Muscle layer of colon (tissue), 2 donors: Measurements from ENCODE around the gene PTMA.

ENCODE experiments used
- H3K27ac ChIP-seq: one replicate; pipeline ENCODE4 v1.7.0; 2013; ENCODE audit warnings: low read depth, mild to moderate bottlenecking, low read length, moderate library complexity
- H3K27me3 ChIP-seq, 2 donors: one replicate each; pipeline ENCODE4 v1.7.0; 2013; ENCODE audit warnings: low read length in 2 of 2, mild to moderate bottlenecking in 2 of 2; ENCODE audit not compliant: insufficient read depth in 2 of 2, control insufficient read depth in 1 of 2
- H3K36me3 ChIP-seq: one replicate; pipeline ENCODE4 v1.7.0; 2013; ENCODE audit warnings: mild to moderate bottlenecking, low read length; ENCODE audit not compliant: insufficient read depth
- H3K4me1 ChIP-seq: one replicate; pipeline ENCODE4 v1.7.0; 2013; ENCODE audit warnings: mild to moderate bottlenecking, low read length; ENCODE audit not compliant: insufficient read depth
- H3K4me3 ChIP-seq, 2 donors: one replicate each; pipeline ENCODE4 v1.7.0; 2013; ENCODE audit warnings: low read length in 2 of 2, low read depth in 1 of 2, mild to moderate bottlenecking in 1 of 2, moderate library complexity in 1 of 2
- H3K9ac ChIP-seq: one replicate; pipeline ENCODE4 v1.7.0; 2013; ENCODE audit warnings: low read length
- H3K9me3 ChIP-seq: one replicate; pipeline ENCODE4 v1.7.0; 2013; ENCODE audit warnings: mild to moderate bottlenecking, low read length
- donor health status: abdominal sarcoma.
- donor health status: Adenocarcinoma of cecum.

The PTMA gene

GRCh38 chr2:231713730-231714638, 5.7 kb downstream of the PTMA start:
- Histone ChIP-seq H3K36me3 (peaks cover 23% of the 10 kb centered on the region), H3K9me3 (no peaks in the 10 kb centered on the region), H3K27me3 (no peaks in the 10 kb centered on the region), H3K27ac (peak overlapping the region; percentile 52), H3K9ac (peak overlapping the region; percentile 32), H3K4me3 (no peak overlapping the region), H3K4me1 (peaks cover 37% of the 10 kb centered on the region)

GRCh38 chr2:231714639-231715498, 6.5 kb downstream of the PTMA start:
- H3K9ac ChIP-seq: no peak overlapping the region

GRCh38 chr2:231715499-231715837, 7.1 kb downstream of the PTMA start:
- Histone ChIP-seq H3K27ac (no peak overlapping the region), H3K4me1 (peaks cover 37% of the 10 kb centered on the region), H3K36me3 (peaks cover 23% of the 10 kb centered on the region), H3K4me3 (no peak overlapping the region), H3K27me3 (no peaks in the 10 kb centered on the region), H3K9me3 (no peaks in the 10 kb centered on the region), H3K9ac (no peak overlapping the region)

More at GRCh38 chr2:231714639-231715498, 6.5 kb downstream of the PTMA start:
- peaks cover 23% of the 10 kb centered on the region for H3K36me3 ChIP-seq
- H3K27me3 ChIP-seq: no peaks in the 10 kb centered on the region
- peak overlapping the region; percentile 19 for H3K27ac ChIP-seq
- no peaks in the 10 kb centered on the region for H3K9me3 ChIP-seq
- peaks cover 37% of the 10 kb centered on the region for H3K4me1 ChIP-seq
- H3K4me3 ChIP-seq: no peak overlapping the region

- Histone ChIP-seq H3K27me3 (no peaks in the 10 kb centered on the region), H3K36me3 (peaks cover 23% of the 10 kb centered on the region), H3K4me3 (no peak overlapping the region), H3K9me3 (no peaks in the 10 kb centered on the region), H3K27ac (no peak overlapping the region), H3K4me1 (peaks cover 36% of the 10 kb centered on the region), H3K9ac (no peak overlapping the region)
Measured at GRCh38 chr2:231715988-231716616, 7.8 kb downstream of the PTMA start.

GRCh38 chr2:231716666-231717280, 8.4 kb downstream of the PTMA start:
- H3K36me3 ChIP-seq: peaks cover 17% of the 10 kb centered on the region
- no peak overlapping the region for H3K9ac ChIP-seq
- no peaks in the 10 kb centered on the region for H3K27me3 ChIP-seq
- no peak overlapping the region for H3K27ac ChIP-seq
- no peak overlapping the region for H3K4me3 ChIP-seq
- no peaks in the 10 kb centered on the region for H3K9me3 ChIP-seq
- peaks cover 30% of the 10 kb centered on the region for H3K4me1 ChIP-seq

- Histone ChIP-seq H3K27me3 (no peaks in the 10 kb centered on the region), H3K9me3 (no peaks in the 10 kb centered on the region), H3K4me3 (no peak overlapping the region), H3K9ac (no peak overlapping the region), H3K27ac (no peak overlapping the region), H3K36me3 (peaks cover 9% of the 10 kb centered on the region), H3K4me1 (peaks cover 22% of the 10 kb centered on the region)
Measured at GRCh38 chr2:231717281-231718171, 9.2 kb downstream of the PTMA start.

GRCh38 chr2:231718799-231719198, 10.5 kb downstream of the PTMA start:
- Histone ChIP-seq H3K27me3 (no peaks in the 10 kb centered on the region), H3K27ac (no peak overlapping the region), H3K9ac (no peak overlapping the region), H3K36me3 (peaks cover 4% of the 10 kb centered on the region), H3K4me3 (no peak overlapping the region), H3K4me1 (peaks cover 16% of the 10 kb centered on the region), H3K9me3 (no peaks in the 10 kb centered on the region)

- Histone ChIP-seq H3K4me3 (no peak overlapping the region), H3K36me3 (no peaks in the 10 kb centered on the region), H3K27me3 (no peaks in the 10 kb centered on the region), H3K9me3 (no peaks in the 10 kb centered on the region), H3K9ac (no peak overlapping the region), H3K4me1 (peaks cover under 1% of the 10 kb centered on the region), H3K27ac (no peak overlapping the region)
Measured at GRCh38 chr2:231720292-231720986, 12.1 kb downstream of the PTMA start.

GRCh38 chr2:231720987-231721966, 13.0 kb downstream of the PTMA start:
- H3K4me1 ChIP-seq: no peaks in the 10 kb centered on the region
- no peaks in the 10 kb centered on the region for H3K27me3 ChIP-seq
- no peak overlapping the region for H3K9ac ChIP-seq
- no peak overlapping the region for H3K27ac ChIP-seq
- H3K36me3 ChIP-seq: no peaks in the 10 kb centered on the region
- no peak overlapping the region for H3K4me3 ChIP-seq
- H3K9me3 ChIP-seq: no peaks in the 10 kb centered on the region
